Body of pancreas (tissue), 4 donors: ENCODE results near the gene CMTR2.

Experiments used
- CTCF ChIP-seq, 7 experiments: fragments of 450-650 bp in 4 of 7; fragments of 200-600 bp in 3 of 7; sonication (generic) in 3 of 7; IDR thresholded peaks; one replicate each; pipeline ENCODE4 v1.5.1; 2016 to 2019; ENCODE audit warnings: antibody characterized with exemption in 7 of 7
- POLR2A ChIP-seq, 3 donors: fragments of 450-650 bp; IDR thresholded peaks; one replicate each; pipeline ENCODE4 v1.6.1; 2016; ENCODE audit warnings: antibody characterized with exemption in 3 of 3, mild to moderate bottlenecking in 2 of 3

GRCh38 chr16:71242601-71243000, 46.6 kb downstream of the CMTR2 start:
- no peak for TF ChIP-seq POLR2A (IDR thresholded peaks at IDR 0.05)
- TF ChIP-seq CTCF (IDR thresholded peaks at IDR 0.05) = no peak
